Aorta (tissue), 5 donors: ENCODE measurements around the gene SLC17A8. TPM values are rescaled to one million over a fixed set of nuclear protein-coding genes. Genes with fewer than 3 reads are reported as not detected.

Experiments
- ATAC-seq: fragments of 200-7000 bp; cut with Tn5 transposase; one replicate; pipeline ENCODE4 v1.9.1; 2022; ENCODE audit warnings: moderate library complexity; ENCODE audit not compliant: low FRiP score
- DNase-seq, 2 donors: peaks; one replicate each; pipeline ENCODE4 v3.0.0-alpha.2; 2020
- H3K27ac ChIP-seq, 2 donors: one replicate each; pipeline ENCODE4 v1.5.1; 2013; ENCODE audit warnings: low read length in 2 of 2, mild to moderate bottlenecking in 2 of 2, moderate library complexity in 2 of 2, control low read depth in 1 of 2, inconsistent platforms in 1 of 2, low read depth in 1 of 2
- H3K27me3 ChIP-seq, 2 donors: one replicate each; pipeline ENCODE4 v1.6.1; 2013; ENCODE audit warnings: control low read depth in 1 of 2, low read length in 1 of 2, mild to moderate bottlenecking in 1 of 2, moderate library complexity in 1 of 2; ENCODE audit not compliant: insufficient read depth in 2 of 2, control insufficient read depth in 1 of 2
- H3K36me3 ChIP-seq, 2 donors: one replicate each; pipeline ENCODE4 v1.6.1; 2013; ENCODE audit warnings: control low read depth in 1 of 2, low read length in 1 of 2, mild to moderate bottlenecking in 1 of 2; ENCODE audit not compliant: insufficient read depth in 2 of 2, control insufficient read depth in 1 of 2
- H3K4me1 ChIP-seq, 2 donors: one replicate each; pipeline ENCODE4 v1.6.1; 2013; ENCODE audit warnings: low read length in 2 of 2, control low read depth in 1 of 2, mild to moderate bottlenecking in 1 of 2, moderate library complexity in 1 of 2; ENCODE audit not compliant: insufficient read depth in 2 of 2, control insufficient read depth in 1 of 2
- H3K4me3 ChIP-seq, 2 donors: one replicate each; pipeline ENCODE4 v1.5.1; 2013; ENCODE audit warnings: low read length in 2 of 2, control low read depth in 1 of 2, mild to moderate bottlenecking in 1 of 2
- H3K9me3 ChIP-seq: one replicate; pipeline ENCODE4 v1.6.1; 2013; ENCODE audit warnings: mild to moderate bottlenecking, low read length; ENCODE audit not compliant: control insufficient read depth
- WGBS, 2 donors: extraction: QIAGEN DNeasy Blood & Tissue Kit; methylation state at CpG; one replicate each; pipeline ENCODE4 v1.1.7; 2013; 5-methylcytosine and 5-hydroxymethylcytosine counted together
- intact Hi-C, 2 donors: fragments of 100-400 bp; cut with DNase I; formaldehyde crosslinking; loops; one replicate each; pipeline versions ENCODE4 v1.14.2 to v1.15.0; 2022
- polyA plus RNA-seq, 2 donors: library from polyadenylated mRNA; stranded (reverse); fragments of 200-250 nt; gene quantifications; one replicate each; pipeline ENCODE4 v1.2.3, GENCODE V29; 2013
- total RNA-seq, 2 donors: library from RNA; stranded (reverse); fragmentation: NEBNext Ultra II Directional; extraction: Animal tissue kit (Norgen Biotek cat#: 25700); gene quantifications; one replicate each; pipeline ENCODE4 v1.2.1, GENCODE V29; 2021
- donor health status: healthy with polysubstance abuse.
- donor health status: Bipolar disorder and iron deficiency.
- donor health status: DM: no; HTN: no; CAD: no.
- donor health status: DM: no; HTN: no; CAD: no.
- donor health status: DM: yes; HTN: yes; CAD: no.

SLC17A8 gene
- total and polyA plus RNA-seq, 4 donors, result not detected

DNA sequence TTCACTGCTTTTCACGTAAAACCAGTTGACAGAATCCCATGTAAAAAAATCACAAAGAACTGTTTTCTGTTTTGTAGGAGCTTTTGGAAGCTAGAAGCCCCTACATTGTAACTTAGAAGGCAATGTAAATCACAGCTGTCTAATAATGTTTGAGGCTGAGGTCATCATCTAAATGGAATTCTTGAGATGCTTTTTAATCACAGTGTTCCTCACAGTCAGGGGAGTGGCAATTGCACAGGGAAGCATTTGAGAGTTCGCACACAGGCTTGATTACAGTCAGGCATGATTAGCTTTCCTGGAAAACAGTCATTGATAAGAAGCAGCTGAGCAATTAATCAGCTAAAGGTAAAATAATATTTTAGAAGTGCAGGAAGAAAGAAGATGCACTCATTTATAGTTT is 2.9 kb downstream of the SLC17A8 start:
- Histone ChIP-seq H3K27ac (no peak overlapping the region), H3K9me3 (no peaks in the 10 kb centered on the region), H3K27me3 (no peaks in the 10 kb centered on the region), H3K4me3 (no peak overlapping the region), H3K4me1 (peaks cover 0 to 1% of the 10 kb centered on the region in 2 donors), H3K36me3 (no peaks in the 10 kb centered on the region)
- intact Hi-C loops, result no loop called here
- DNase-seq (no peak), ATAC-seq (no peak)
- 55 to 59% methylated on average over 2 of the region's 2 CpGs for WGBS, 2 donors

DNA sequence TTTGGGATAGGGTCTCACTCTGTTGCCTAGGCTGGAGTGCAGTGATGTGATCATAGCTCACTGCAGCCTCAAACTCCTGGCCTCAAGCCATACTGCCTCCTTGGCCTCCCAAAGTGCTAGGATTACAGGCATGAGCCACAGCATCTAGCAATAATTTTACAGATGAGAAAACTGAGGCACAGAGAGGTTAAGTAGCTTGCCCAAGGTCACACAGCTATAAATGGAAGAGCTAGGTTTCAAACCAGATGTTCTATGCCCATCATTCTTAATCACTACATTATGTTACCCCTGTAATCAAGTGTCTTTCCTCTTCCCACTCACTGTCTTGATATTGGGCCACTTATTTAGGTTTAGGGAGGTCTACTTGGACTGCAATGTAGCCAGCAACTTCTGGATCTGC is 3.6 kb downstream of the SLC17A8 start:
- no peaks in the 10 kb centered on the region for H3K27me3 ChIP-seq
- no peaks in the 10 kb centered on the region for H3K36me3 ChIP-seq
- peaks cover 0 to 1% of the 10 kb centered on the region in 2 donors for H3K4me1 ChIP-seq
- intact Hi-C loops, result no loop called here
- H3K27ac ChIP-seq, result no peak overlapping the region
- H3K4me3 ChIP-seq, result no peak overlapping the region
- no peaks in the 10 kb centered on the region for H3K9me3 ChIP-seq
- DNase-seq, result no peak
- no peak for ATAC-seq

DNA sequence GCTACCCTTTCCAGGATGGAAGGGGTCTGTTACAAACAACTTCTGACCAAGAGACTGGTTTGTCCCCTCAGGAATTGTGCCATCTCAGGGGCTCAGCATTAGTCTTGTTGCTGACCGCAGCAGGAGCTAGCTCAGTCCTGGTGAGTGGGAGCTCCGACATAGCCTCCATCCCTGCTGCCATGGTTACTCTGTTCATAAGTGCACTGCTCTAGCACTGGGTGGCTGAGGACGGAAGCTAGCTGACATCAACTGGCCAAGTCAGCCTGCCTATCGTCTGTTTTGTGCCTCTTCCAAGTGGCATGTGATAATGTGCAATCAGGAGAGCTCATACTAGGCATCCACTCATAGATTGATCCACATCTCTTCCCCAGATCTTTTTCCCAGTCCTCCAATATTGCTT is 7.5 kb downstream of the SLC17A8 start:
- 66 to 80% methylated on average over 4 of the region's 4 CpGs for WGBS, 2 donors
- no peak for DNase-seq

DNA sequence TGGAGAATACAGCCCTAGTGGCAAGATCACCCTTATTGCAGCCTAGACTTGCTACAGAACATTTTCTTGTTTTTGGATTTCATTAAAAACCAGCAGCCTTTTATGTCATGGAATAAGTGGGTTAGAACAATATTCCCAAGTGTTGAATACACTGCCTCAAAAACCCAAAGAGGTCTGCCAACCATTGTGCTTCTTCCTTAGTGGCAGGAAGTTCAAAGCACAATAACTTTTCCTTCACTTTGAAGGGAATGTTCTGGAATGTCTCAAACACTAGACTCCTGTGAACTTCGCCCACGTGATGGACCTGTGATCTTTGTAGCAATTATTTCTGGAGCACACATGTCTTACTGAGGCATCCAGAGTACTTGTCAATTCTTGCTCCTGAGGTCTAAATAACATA is 8.5 kb downstream of the SLC17A8 start:
- ATAC-seq, result no peak
- Histone ChIP-seq H3K4me1 (peaks cover 0 to 1% of the 10 kb centered on the region in 2 donors), H3K36me3 (no peaks in the 10 kb centered on the region), H3K9me3 (peaks cover 4% of the 10 kb centered on the region), H3K27ac (no peak overlapping the region), H3K4me3 (no peak overlapping the region), H3K27me3 (no peaks in the 10 kb centered on the region)
- intact Hi-C loops, result no loop called here
- 66 to 77% methylated on average over 2 of the region's 2 CpGs for WGBS, 2 donors
- no peak for DNase-seq

More for the DNA sequence above, 7.5 kb downstream of the SLC17A8 start:
- Histone ChIP-seq H3K27ac (no peak overlapping the region), H3K4me1 (peaks cover 0 to 1% of the 10 kb centered on the region in 2 donors), H3K36me3 (no peaks in the 10 kb centered on the region), H3K27me3 (no peaks in the 10 kb centered on the region), H3K9me3 (peaks cover 2% of the 10 kb centered on the region), H3K4me3 (no peak overlapping the region)
- intact Hi-C loops, result no loop called here
- ATAC-seq, result no peak

DNA sequence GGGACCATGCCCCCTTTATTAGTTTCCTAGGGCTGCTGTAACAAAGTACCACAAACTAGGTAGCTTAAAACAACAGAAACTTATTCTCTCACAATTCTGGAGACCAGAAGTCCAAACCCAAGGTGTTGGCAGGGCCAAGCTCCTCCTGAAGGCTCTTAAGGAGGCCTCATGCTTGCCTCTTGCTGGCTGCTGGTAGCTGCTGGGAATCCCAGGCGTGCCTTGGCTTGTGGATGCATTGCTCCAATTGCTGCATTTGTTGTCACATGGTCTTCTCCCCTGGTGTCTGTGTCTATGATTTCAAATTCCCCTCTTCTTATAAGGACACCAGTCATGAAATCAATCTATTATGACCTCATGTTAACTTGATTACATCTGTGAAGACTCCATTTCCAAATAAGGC is 11.2 kb downstream of the SLC17A8 start:
- Histone ChIP-seq H3K4me1 (no peaks in the 10 kb centered on the region), H3K4me3 (no peak overlapping the region), H3K27me3 (no peaks in the 10 kb centered on the region), H3K9me3 (peaks cover 4% of the 10 kb centered on the region), H3K27ac (no peak overlapping the region), H3K36me3 (no peaks in the 10 kb centered on the region)
- ATAC-seq (no peak), DNase-seq (no peak)
- WGBS, 2 donors, result 82 to 85% methylated on average over 1 of the region's 1 CpG
- intact Hi-C loops, result no loop called here

DNA sequence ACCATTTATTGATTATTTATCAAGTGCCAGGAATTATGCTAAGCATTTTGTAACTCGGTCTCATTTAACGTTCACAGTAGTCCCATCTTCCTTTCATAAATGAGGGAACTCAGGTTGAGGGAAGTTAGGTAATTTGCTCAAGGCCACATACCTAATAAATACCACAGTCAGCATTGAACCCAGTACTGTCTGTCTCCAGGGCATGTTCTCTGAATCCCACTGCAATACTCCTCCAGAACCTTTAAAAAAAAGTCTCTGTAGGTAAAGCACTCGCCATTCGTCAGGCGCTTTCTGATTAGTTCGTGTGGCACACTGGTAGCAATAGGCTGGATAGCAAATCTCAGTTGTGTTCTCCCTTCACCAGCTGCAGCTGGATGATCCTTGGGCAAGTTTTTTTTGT is 14.3 kb downstream of the SLC17A8 start:
- Histone ChIP-seq H3K36me3 (no peaks in the 10 kb centered on the region), H3K9me3 (peaks cover 4% of the 10 kb centered on the region), H3K4me1 (no peaks in the 10 kb centered on the region), H3K4me3 (no peak overlapping the region), H3K27ac (no peak overlapping the region), H3K27me3 (no peaks in the 10 kb centered on the region)
- ATAC-seq (no peak), DNase-seq (no peak)
- WGBS, 2 donors, result 77 to 78% methylated on average over 6 of the region's 6 CpGs
- intact Hi-C loops, result no loop called here

DNA sequence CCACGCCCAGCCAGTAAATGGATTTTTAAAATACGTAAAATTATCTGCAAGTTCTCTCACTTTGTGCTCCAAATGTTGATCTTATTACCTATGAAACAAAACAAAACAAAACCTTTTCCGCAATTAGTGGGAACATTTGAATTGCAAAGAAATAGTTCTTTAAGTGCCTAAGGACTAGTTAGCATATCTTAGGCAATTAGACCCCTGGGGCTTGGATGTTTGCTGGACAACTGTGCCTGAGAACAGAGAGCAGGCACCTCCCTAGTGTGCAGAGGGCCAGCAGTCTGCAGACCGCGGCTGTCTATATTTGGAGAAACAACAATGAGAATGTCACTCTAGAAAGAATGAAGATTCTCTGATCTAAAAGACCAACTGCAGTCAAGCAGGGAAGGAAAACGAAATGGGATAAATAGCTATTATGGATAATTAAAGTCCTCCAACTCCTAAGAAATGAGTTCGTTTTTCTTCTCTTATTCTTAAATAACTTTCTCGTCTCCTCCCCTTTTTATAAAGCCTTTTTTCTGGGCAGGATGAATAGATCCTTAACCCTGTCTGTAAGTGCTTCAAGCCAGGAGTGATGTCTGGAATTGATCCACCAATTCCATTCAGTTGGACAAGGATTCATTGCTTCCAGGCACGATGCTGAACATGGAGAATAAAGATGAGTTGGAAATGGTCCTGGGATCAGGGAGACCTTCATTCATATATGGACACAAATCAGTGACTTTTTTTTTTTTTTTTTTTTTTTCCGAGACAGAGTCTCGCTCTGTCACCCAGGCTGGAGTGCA is 16.2 kb downstream of the SLC17A8 start:
- 29 to 37% methylated on average over 11 of the region's 11 CpGs for WGBS, 2 donors
- Histone ChIP-seq H3K9me3 (peaks cover 4% of the 10 kb centered on the region), H3K27me3 (no peaks in the 10 kb centered on the region), H3K4me3 (no peak overlapping the region), H3K4me1 (no peaks in the 10 kb centered on the region), H3K27ac (no peak overlapping the region), H3K36me3 (no peaks in the 10 kb centered on the region)
- intact Hi-C loops, result no loop called here
- DNase-seq (no peak), ATAC-seq (no peak)

DNA sequence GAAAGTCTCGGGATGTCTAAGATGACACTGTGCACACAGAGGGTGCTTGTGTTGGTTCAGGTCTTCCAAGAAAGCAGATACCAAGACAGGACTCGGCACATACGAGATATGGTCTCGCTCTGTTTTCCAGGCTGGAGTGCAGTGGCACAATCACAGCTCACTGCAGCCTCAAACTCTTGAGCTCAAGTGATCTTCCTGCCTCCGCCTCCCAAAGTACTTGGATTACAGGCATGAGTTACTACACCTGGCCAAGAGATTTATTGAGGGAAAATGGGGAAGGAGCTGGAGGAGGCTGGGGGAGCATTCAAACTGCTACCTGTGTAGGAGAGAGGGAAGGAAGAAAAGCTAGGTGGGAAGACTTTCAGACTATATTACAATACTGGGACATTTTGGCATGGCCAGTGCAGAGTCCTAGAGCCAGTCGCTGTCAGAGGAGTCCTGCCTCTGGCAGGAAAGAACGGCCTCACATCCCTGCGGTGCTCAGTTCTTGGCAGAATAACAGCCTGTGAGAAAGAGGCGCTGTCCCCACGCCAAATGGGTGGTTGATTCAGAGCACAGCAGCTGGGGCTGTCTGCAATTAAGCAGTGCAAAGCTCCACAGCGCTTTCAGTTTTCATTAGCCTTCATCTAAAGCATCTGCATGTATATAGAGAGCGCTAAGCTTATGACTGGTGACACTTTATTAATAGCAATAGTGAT is 18.3 kb downstream of the SLC17A8 start:
- Histone ChIP-seq H3K27me3 (no peaks in the 10 kb centered on the region), H3K9me3 (no peaks in the 10 kb centered on the region), H3K36me3 (no peaks in the 10 kb centered on the region), H3K4me3 (no peak overlapping the region), H3K4me1 (no peaks in the 10 kb centered on the region), H3K27ac (no peak overlapping the region)
- WGBS, 2 donors, result 42 to 46% methylated on average over 12 of the region's 12 CpGs
- intact Hi-C loops, result no loop called here
- ATAC-seq, result peak; percentile 76
- peak; percentile 66 to 79 for DNase-seq

DNA sequence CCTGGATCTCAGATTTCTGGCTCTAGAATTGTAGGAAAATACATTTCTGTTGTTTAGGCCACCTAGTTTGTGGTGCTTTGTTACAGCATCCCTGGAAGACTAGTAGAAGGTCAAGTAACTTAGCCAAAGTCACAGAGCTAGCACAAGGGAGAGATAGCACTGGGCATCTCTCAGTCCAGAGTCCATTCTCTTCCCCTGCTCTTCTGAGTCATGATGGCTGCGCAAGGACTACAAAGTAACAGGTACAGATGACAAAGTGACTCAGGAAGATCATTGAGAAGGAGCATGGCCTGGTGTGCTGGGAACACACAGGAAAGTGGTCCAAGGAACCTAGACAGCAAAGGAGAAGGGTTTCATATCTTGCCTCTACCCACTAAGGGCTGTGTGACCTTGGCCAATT is 19.3 kb downstream of the SLC17A8 start:
- H3K27me3 ChIP-seq, result no peaks in the 10 kb centered on the region
- 99 to 100% methylated on average over 1 of the region's 1 CpG for WGBS, 2 donors
- H3K9me3 ChIP-seq, result no peaks in the 10 kb centered on the region
- no peak for DNase-seq
- H3K27ac ChIP-seq, result no peak overlapping the region
- intact Hi-C loops, result no loop called here
- no peaks in the 10 kb centered on the region for H3K36me3 ChIP-seq
- ATAC-seq, result no peak
- H3K4me3 ChIP-seq, result no peak overlapping the region
- no peaks in the 10 kb centered on the region for H3K4me1 ChIP-seq
